Stimulated activated CD8-positive, alpha-beta memory T cell treated with anti-CD3 and anti-CD28 coated beads, Interleukin-2, amount 100 ng/mL, for 1 hour (primary cell): ENCODE data around the gene OARD1.
"Not testable (repeated sequence)": the region's sequence is repeated elsewhere in the genome, so short reads cannot be mapped to it uniquely, and the experiment has no call there.

Source experiments
- DNase-seq, 2 donors: peaks; one replicate each; pipeline ENCODE4 v3.0.0-alpha.2; 2020; ENCODE audit warnings: low read depth in 2 of 2

Gene OARD1

DNA sequence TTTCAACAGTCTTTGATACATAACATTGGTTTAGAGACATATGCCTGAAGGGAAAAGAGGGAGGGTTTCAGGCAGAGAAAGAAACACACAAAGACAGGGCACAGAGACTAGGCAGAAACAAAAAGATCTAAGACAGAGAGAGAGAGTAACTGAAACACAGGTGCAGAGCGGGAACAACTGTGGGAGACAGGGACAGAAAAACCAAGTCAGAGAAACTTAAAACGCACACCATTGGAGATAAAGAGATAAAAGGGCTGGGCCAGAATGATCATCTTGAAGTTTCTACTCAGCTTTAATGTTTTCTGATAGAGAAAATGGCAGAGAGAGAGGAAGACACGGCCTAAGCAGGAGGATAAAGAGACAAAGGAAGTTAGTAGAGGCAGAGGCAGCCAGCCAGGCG, 44.9 kb downstream of the OARD1 start:
- DNase-seq, result no peak

DNA sequence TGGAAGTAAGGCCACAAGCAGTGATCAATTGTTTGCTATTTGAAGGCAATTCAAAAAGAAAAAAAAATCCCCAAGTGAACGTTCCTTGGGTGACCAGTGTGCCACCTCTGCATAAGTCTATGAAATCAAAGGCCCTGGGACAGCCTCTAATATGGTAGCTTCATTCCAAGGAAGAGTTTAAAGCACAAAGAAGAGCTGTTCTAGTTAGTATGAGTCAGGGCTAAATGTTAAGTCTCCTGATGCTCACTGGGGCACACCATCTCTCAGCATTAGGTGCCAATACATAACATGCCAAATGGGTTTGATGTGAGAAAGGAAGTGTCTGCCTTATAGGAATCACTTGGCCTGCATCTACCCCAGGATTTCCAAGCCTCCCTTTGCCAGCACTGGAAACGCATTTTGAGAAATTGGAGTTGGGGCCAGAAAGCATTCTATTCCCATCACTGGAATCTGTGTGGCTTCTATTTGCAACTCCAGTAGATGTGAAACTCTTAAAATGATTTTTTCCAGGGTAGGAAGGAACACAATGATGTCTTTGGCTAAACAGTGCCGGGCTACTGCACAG, 46.1 kb downstream of the OARD1 start:
- DNase-seq, result no peak

GRCh38 chr6:41023114-41023513, 49.0 kb downstream of the OARD1 start:
- no peak for DNase-seq

GRCh38 chr6:41022294-41022693, 49.9 kb downstream of the OARD1 start:
- DNase-seq, result no peak

DNA sequence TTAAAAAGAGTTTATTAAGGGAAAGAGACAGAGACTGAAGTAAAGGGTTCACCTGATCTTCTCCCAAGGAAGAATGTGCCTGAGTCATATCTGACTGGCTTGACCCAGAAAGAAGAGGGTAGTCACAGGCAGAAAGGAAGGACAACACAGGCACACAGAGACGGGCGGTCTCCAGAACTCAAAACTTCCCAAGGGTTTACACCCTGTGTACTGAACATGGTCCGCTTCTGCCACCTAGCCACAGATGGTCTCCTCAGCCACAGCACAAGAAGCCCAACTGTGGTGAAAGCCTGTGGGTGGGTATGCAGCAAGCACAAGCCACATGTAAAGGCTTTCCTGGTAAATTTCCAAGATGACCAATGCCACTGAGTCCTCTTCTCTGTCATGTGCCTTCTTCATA, 50.3 kb downstream of the OARD1 start:
- DNase-seq, result no peak

- no peak for DNase-seq
Measured at GRCh38 chr6:41017663-41018062, 54.5 kb downstream of the OARD1 start.

GRCh38 chr6:41015860-41016259, 56.3 kb downstream of the OARD1 start:
- not testable (repeated sequence) for DNase-seq

GRCh38 chr6:41014780-41015179, 57.4 kb downstream of the OARD1 start:
- no peak for DNase-seq
